Endothelial cell of umbilical vein (primary cell): Measurements from ENCODE around the gene DNA2. TPM values are rescaled to one million over a fixed set of nuclear protein-coding genes. Genes with fewer than 3 reads are reported as not detected.

Source experiments
- BruUV-seq: library from RNA; stranded (reverse); fragments of 400-500 nt; replicated peaks from 2 replicates; lab custom pipeline; 2021; lab: Mats Ljungman, UMichigan
- CTCF ChIA-PET: fragments of 300-600, 350-600 bp; sonication (Branson Sonifier 250); formaldehyde crosslinking; loops from one replicate; lab custom pipeline; 2021; ENCODE audit warnings: antibody characterized with exemption, inconsistent platforms; lab: Charles Lee
- POLR2A ChIA-PET: fragments of 300-600, 350-600 bp; sonication (Branson Sonifier 250); formaldehyde crosslinking; loops from one replicate; lab custom pipeline; 2021; ENCODE audit warnings: antibody characterized with exemption, inconsistent platforms; lab: Charles Lee
- DNase-seq: peaks from one replicate; pipeline ENCODE4 v3.0.0-alpha.2; 2011; ENCODE audit warnings: low read depth, low spot score
- FAIRE-seq: peaks from 2 replicates; lab custom pipeline; 2011; peaks lifted over from hg19 to GRCh38; lab: Jason Lieb, UNC
- H2AFZ ChIP-seq: 2 replicates; pipeline ENCODE4 v1.6.0; 2012; ENCODE audit warnings: low read depth, low read length, control low read depth, inconsistent platforms
- H3K27ac ChIP-seq: 2 replicates; pipeline ENCODE4 v1.5.1; 2011; ENCODE audit warnings: low read depth, mild to moderate bottlenecking, control low read depth, low read length, moderate library complexity; ENCODE audit not compliant: insufficient read depth
- H3K27me3 ChIP-seq, 2 experiments: 2 replicates each; pipeline versions ENCODE4 v1.6.0 to v1.6.1; 2011; ENCODE audit warnings: low read length in 2 of 2, mixed read lengths in 1 of 2; ENCODE audit not compliant: control insufficient read depth in 2 of 2, insufficient read depth in 2 of 2
- H3K36me3 ChIP-seq, 2 experiments: 2 replicates in 1 of 2; 3 replicates in 1 of 2; pipeline ENCODE4 v1.5.1; 2011; ENCODE audit warnings: low read length in 2 of 2, mild to moderate bottlenecking in 1 of 2, moderate library complexity in 1 of 2; ENCODE audit not compliant: control insufficient read depth in 2 of 2, insufficient read depth in 2 of 2; ENCODE audit errors: extremely low read depth in 1 of 2
- H3K4me1 ChIP-seq: 3 replicates; pipeline ENCODE4 v1.5.1; 2011; ENCODE audit warnings: mild to moderate bottlenecking, low read length; ENCODE audit not compliant: control insufficient read depth, insufficient read depth; ENCODE audit errors: extremely low read depth
- H3K4me2 ChIP-seq: 2 replicates; pipeline ENCODE4 v1.6.1; 2011; ENCODE audit warnings: low read length, control low read depth, mixed read lengths; ENCODE audit not compliant: insufficient read depth
- H3K4me3 ChIP-seq, 3 experiments: fragments of 200-600 bp in 1 of 3; sonication (generic), shearing (Covaris generic) in 1 of 3; replicated peaks in 1 of 3; 2 replicates each; pipeline ENCODE4 v1.5.1; 2011 to 2016; ENCODE audit warnings: control low read depth in 3 of 3, low read length in 3 of 3, mild to moderate bottlenecking in 2 of 3, inconsistent platforms in 1 of 3, low read depth in 1 of 3, moderate library complexity in 1 of 3; ENCODE audit not compliant: insufficient read depth in 1 of 3
- H3K79me2 ChIP-seq: 2 replicates; pipeline ENCODE4 v1.6.0; 2012; ENCODE audit warnings: low read length, inconsistent platforms; ENCODE audit not compliant: control insufficient read depth, insufficient read depth
- H3K9ac ChIP-seq: replicated peaks from 2 replicates; pipeline ENCODE3; 2011; ENCODE audit warnings: low read length, control low read depth; ENCODE audit not compliant: insufficient read depth; ENCODE audit errors: extremely low read depth
- H3K9me1 ChIP-seq: replicated peaks from 3 replicates; pipeline ENCODE4 v1.6.0; 2011; ENCODE audit warnings: mild to moderate bottlenecking, low read length; ENCODE audit not compliant: control insufficient read depth, insufficient read depth; ENCODE audit errors: extremely low read depth
- H3K9me3 ChIP-seq: replicated peaks from 2 replicates; pipeline ENCODE4 v1.5.1; 2012; ENCODE audit warnings: low read length, inconsistent platforms; ENCODE audit not compliant: control insufficient read depth, insufficient read depth
- H4K20me1 ChIP-seq: replicated peaks from 2 replicates; pipeline ENCODE3; 2011; ENCODE audit warnings: mild to moderate bottlenecking, low read length; ENCODE audit not compliant: control insufficient read depth, insufficient read depth; ENCODE audit errors: extremely low read depth
- CTCF ChIP-seq, 2 donors: IDR thresholded peaks; 1 replicate in 1 of 2; 2 replicates in 1 of 2; pipeline ENCODE4 v1.5.1; 2011; ENCODE audit warnings: low read length in 2 of 2, mild to moderate bottlenecking in 2 of 2, moderate library complexity in 2 of 2, control low read depth in 1 of 2, inconsistent platforms in 1 of 2, low read depth in 1 of 2; ENCODE audit not compliant: insufficient read depth in 1 of 2; ENCODE audit errors: extremely low read depth in 1 of 2
- EZH2 ChIP-seq: IDR thresholded peaks from 2 replicates; pipeline ENCODE4 v1.6.1; 2012; ENCODE audit warnings: borderline replicate concordance, low read depth, mild to moderate bottlenecking, moderate library complexity, low read length, inconsistent platforms; ENCODE audit not compliant: severe bottlenecking
- FOS ChIP-seq: IDR thresholded peaks from 2 replicates; pipeline ENCODE4 v1.6.1; 2011; ENCODE audit warnings: mild to moderate bottlenecking, low read length, moderate library complexity, borderline replicate concordance; ENCODE audit not compliant: insufficient read depth
- GATA2 ChIP-seq: IDR thresholded peaks from 2 replicates; pipeline ENCODE4 v1.7.0; 2011; ENCODE audit warnings: low read depth, mild to moderate bottlenecking, moderate library complexity, mixed read lengths, low read length; ENCODE audit not compliant: insufficient read length, insufficient read depth
- JUN ChIP-seq: IDR thresholded peaks from 2 replicates; pipeline ENCODE4 v1.6.1; 2011; ENCODE audit warnings: borderline replicate concordance, low read depth; ENCODE audit not compliant: insufficient read length, insufficient read depth
- MAX ChIP-seq: IDR thresholded peaks from 2 replicates; pipeline ENCODE4 v1.6.1; 2011; ENCODE audit not compliant: insufficient read depth, insufficient read length
- MYC ChIP-seq: IDR thresholded peaks from one replicate; pipeline ENCODE4 v1.6.1; 2011; ENCODE audit warnings: mild to moderate bottlenecking, low read depth, low read length
- POLR2A ChIP-seq: IDR thresholded peaks from 2 replicates; pipeline ENCODE4 v1.6.1; 2012; ENCODE audit warnings: low read depth, mild to moderate bottlenecking, control low read depth, low read length
- POLR2AphosphoS5 ChIP-seq: IDR thresholded peaks from 2 replicates; pipeline ENCODE4 v1.6.1; 2012; ENCODE audit warnings: low read depth, mild to moderate bottlenecking, control low read depth, low read length, moderate library complexity; ENCODE audit not compliant: insufficient read depth
- dilution Hi-C: fragments of 300-500 bp; cut with MboI; formaldehyde crosslinking; loops from one replicate; pipeline ENCODE4 v1.15.0; 2019; ENCODE audit warnings: low sequenced_read_pairs; ENCODE audit not compliant: extremely low pct_ligation_motif_present
- intact Hi-C: fragments of 100-400 bp; cut with micrococcal nuclease; formaldehyde crosslinking; loops from one replicate; pipeline ENCODE4 v1.10.0; 2022
- polyA plus RNA-seq, 4 experiments: library from polyadenylated mRNA; depleted of rRNA in 3 of 4; stranded (reverse) in 3 of 4; unstranded in 1 of 4; fragments of >200 nt; gene quantifications; 2 replicates each; pipeline versions ENCODE4 v1.2.1 to v1.2.3, GENCODE V29; 2011 to 2012; ENCODE audit warnings: missing spikeins in 1 of 4
- total RNA-seq: library from RNA; stranded (reverse); gene quantifications from 2 replicates; pipeline ENCODE4 v1.2.3, GENCODE V29; 2021

Gene DNA2
- total and polyA plus RNA-seq, 2 donors (not counting 3 experiments of a cell fraction or from before 2014, with no cell fraction given) = 3.5 to 18.1 TPM

GRCh38 chr10:68489919-68490318 lies 18.1 kb upstream of the DNA2 start:
- H3K79me2 ChIP-seq = no peaks in the 10 kb centered on the region
- dilution Hi-C loops (no loop called here), intact Hi-C loops (no loop called here)
- H3K27ac ChIP-seq = no peak overlapping the region
- no peak for TF ChIP-seq EZH2
- no peak overlapping the region for H3K4me2 ChIP-seq
- H4K20me1 ChIP-seq = no peaks in the 10 kb centered on the region
- H3K9me1 ChIP-seq = no peaks in the 10 kb centered on the region
- H3K36me3 ChIP-seq = peaks cover 0 to 2% of the 10 kb centered on the region in 2 experiments
- ChIA-PET POLR2A (interaction anchor here (0.6 kb wide), 1 partner anchor 414 kb away, joined by 4 read pairs; no protein-coding TSS in a partner anchor), CTCF (no interaction called here)
- FAIRE-seq (no peak), DNase-seq (no peak)
- BruUV-seq = no TSS peak
- H3K4me3 ChIP-seq = no peak overlapping the region
- H3K9ac ChIP-seq = no peak overlapping the region
- H3K4me1 ChIP-seq = no peaks in the 10 kb centered on the region
- H3K27me3 ChIP-seq = no peaks in the 10 kb centered on the region
- H3K9me3 ChIP-seq = no peaks in the 10 kb centered on the region
- no peak overlapping the region for H2AFZ ChIP-seq

DNA sequence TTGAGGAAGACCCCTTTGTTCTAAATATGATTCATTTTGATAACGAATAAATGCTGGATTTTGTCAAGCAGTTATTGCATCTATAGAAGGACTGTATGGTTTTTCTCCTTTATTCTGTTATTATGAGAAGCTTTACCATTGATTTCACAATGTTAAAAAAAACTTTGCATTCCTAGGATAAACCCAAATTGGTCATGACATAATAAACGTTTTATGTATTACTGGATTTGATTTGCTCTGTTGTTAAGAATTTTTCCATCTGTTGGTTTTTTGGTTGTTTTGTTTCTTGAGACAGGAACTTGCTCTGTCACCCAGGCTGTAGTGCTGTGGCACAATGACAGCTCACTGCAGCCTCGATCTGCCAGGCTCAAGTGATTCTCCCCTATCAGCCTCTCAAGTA lies 2.2 kb upstream of the DNA2 start:
- no peak overlapping the region for H3K4me2 ChIP-seq
- H3K36me3 ChIP-seq = no peaks in the 10 kb centered on the region
- DNase-seq (no peak), FAIRE-seq (no peak)
- BruUV-seq = no TSS peak
- H3K4me1 ChIP-seq = peaks cover 14% of the 10 kb centered on the region
- no peak overlapping the region for H3K4me3 ChIP-seq
- TF ChIP-seq JUN = no peak
- no peak for TF ChIP-seq EZH2
- TF ChIP-seq MAX = no peak
- TF ChIP-seq POLR2A = no peak
- no peak for TF ChIP-seq FOS
- no peak for TF ChIP-seq MYC
- TF ChIP-seq CTCF (IDR thresholded peaks at IDR 0.05; ENCODE audit: extremely low read depth in 1 of 2, insufficient read depth in 1 of 2, low read depth in 1 of 2, low read length in 2 of 2) = no peak
- TF ChIP-seq GATA2 = no peak
- no peak for TF ChIP-seq POLR2AphosphoS5
- ChIA-PET CTCF (no interaction called here), POLR2A (no interaction called here)
- dilution Hi-C loops = no loop called here
- H3K9me1 ChIP-seq = no peaks in the 10 kb centered on the region
- peaks cover 22% of the 10 kb centered on the region for H3K79me2 ChIP-seq
- intact Hi-C loops = no loop called here
- no peak overlapping the region for H2AFZ ChIP-seq
- no peak overlapping the region for H3K27ac ChIP-seq
- no peaks in the 10 kb centered on the region for H3K9me3 ChIP-seq
- no peak overlapping the region for H3K9ac ChIP-seq
- no peaks in the 10 kb centered on the region for H4K20me1 ChIP-seq
- H3K27me3 ChIP-seq = no peaks in the 10 kb centered on the region
